IPS-15b (cell line): Measurements from ENCODE around the gene FIBCD1.

Experiments used
- H3K27me3 ChIP-seq: one replicate; pipeline ENCODE4 v1.6.1; 2013; ENCODE audit warnings: low read length; ENCODE audit not compliant: control insufficient read depth, insufficient read depth
- H3K36me3 ChIP-seq: one replicate; pipeline ENCODE4 v1.6.1; 2013; ENCODE audit warnings: low read length; ENCODE audit not compliant: control insufficient read depth, insufficient read depth
- H3K4me1 ChIP-seq: one replicate; pipeline ENCODE4 v1.6.1; 2013; ENCODE audit warnings: mild to moderate bottlenecking, low read length; ENCODE audit not compliant: control insufficient read depth, insufficient read depth
- H3K4me3 ChIP-seq: one replicate; pipeline ENCODE4 v1.5.1; 2013; ENCODE audit warnings: low read depth, low read length
- H3K9ac ChIP-seq: one replicate; pipeline ENCODE4 v1.6.1; 2013; ENCODE audit warnings: low read depth, mild to moderate bottlenecking, low read length
- H3K9me3 ChIP-seq: one replicate; pipeline ENCODE4 v1.6.1; 2013; ENCODE audit warnings: mild to moderate bottlenecking, low read length; ENCODE audit not compliant: control insufficient read depth, insufficient read depth

Gene FIBCD1

DNA sequence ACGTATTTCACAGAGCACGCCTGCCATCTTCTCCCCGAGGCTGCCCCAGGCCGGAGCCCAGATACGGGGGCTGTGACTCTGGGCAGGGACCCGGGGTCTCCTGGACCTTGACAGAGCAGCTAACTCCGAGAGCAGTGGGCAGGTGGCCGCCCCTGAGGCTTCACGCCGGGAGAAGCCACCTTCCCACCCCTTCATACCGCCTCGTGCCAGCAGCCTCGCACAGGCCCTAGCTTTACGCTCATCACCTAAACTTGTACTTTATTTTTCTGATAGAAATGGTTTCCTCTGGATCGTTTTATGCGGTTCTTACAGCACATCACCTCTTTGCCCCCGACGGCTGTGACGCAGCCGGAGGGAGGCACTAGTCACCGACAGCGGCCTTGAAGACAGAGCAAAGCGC, 52.1 kb downstream of the FIBCD1 start:
- no peaks in the 10 kb centered on the region for H3K4me1 ChIP-seq
- H3K4me3 ChIP-seq = no peak overlapping the region
- H3K36me3 ChIP-seq = peaks cover 46% of the 10 kb centered on the region
- no peaks in the 10 kb centered on the region for H3K9me3 ChIP-seq
- no peak overlapping the region for H3K9ac ChIP-seq
- H3K27me3 ChIP-seq = no peaks in the 10 kb centered on the region

DNA sequence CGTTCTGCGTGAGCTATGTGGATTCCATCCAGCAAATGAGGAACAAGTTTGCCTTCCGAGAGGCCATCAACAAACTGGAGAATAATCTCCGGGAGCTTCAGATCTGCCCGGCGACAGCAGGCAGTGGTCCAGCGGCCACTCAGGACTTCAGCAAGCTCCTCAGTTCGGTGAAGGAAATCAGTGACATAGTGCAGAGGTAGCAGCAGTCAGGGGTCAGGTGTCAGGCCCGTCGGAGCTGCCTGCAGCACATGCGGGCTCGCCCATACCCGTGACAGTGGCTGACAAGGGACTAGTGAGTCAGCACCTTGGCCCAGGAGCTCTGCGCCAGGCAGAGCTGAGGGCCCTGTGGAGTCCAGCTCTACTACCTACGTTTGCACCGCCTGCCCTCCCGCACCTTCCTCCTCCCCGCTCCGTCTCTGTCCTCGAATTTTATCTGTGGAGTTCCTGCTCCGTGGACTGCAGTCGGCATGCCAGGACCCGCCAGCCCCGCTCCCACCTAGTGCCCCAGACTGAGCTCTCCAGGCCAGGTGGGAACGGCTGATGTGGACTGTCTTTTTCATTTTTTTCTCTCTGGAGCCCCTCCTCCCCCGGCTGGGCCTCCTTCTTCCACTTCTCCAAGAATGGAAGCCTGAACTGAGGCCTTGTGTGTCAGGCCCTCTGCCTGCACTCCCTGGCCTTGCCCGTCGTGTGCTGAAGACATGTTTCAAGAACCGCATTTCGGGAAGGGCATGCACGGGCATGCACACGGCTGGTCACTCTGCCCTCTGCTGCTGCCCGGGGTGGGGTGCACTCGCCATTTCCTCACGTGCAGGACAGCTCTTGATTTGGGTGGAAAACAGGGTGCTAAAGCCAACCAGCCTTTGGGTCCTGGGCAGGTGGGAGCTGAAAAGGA, 53.3 kb downstream of the FIBCD1 start:
- Histone ChIP-seq H3K4me3 (no peak overlapping the region), H3K36me3 (peaks cover 58% of the 10 kb centered on the region), H3K9ac (peak overlapping the region; percentile 47), H3K27me3 (no peaks in the 10 kb centered on the region), H3K9me3 (no peaks in the 10 kb centered on the region), H3K4me1 (no peaks in the 10 kb centered on the region)

DNA sequence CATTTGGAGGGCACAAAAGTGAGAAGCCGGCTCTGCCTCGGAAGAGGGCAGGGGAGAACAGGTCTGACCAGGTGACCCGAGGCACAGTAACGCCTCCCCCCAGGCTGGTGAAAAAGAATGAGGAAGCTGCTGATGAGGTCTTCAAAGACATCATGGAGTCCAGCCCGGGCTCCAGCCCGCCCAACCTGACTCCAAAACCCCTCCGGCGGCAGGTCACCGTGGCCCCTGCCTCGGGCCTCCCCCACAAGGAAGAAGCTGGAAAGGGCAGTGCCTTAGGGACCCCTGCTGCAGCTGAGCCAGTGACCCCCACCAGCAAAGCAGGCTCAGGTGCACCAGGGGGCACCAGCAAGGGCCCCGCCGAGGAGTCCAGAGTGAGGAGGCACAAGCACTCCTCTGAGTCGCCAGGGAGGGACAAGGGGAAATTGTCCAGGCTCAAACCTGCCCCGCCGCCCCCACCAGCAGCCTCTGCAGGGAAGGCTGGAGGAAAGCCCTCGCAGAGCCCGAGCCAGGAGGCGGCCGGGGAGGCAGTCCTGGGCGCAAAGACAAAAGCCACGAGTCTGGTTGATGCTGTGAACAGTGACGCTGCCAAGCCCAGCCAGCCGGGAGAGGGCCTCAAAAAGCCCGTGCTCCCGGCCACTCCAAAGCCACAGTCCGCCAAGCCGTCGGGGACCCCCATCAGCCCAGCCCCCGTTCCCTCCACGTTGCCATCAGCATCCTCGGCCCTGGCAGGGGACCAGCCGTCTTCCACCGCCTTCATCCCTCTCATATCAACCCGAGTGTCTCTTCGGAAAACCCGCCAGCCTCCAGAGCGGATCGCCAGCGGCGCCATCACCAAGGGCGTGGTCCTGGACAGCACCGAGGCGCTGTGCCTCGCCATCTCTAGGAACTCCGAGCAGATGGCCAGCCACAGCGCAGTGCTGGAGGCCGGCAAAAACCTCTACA, 54.2 kb downstream of the FIBCD1 start:
- no peaks in the 10 kb centered on the region for H3K9me3 ChIP-seq

DNA sequence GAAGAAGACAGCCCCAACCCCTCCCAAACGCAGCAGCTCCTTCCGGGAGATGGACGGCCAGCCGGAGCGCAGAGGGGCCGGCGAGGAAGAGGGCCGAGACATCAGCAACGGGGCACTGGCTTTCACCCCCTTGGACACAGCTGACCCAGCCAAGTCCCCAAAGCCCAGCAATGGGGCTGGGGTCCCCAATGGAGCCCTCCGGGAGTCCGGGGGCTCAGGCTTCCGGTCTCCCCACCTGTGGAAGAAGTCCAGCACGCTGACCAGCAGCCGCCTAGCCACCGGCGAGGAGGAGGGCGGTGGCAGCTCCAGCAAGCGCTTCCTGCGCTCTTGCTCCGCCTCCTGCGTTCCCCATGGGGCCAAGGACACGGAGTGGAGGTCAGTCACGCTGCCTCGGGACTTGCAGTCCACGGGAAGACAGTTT, 54.9 kb downstream of the FIBCD1 start:
- peaks cover 67% of the 10 kb centered on the region for H3K36me3 ChIP-seq
- H3K27me3 ChIP-seq = no peaks in the 10 kb centered on the region
- H3K4me1 ChIP-seq = no peaks in the 10 kb centered on the region
- no peak overlapping the region for H3K9ac ChIP-seq
- H3K9me3 ChIP-seq = no peaks in the 10 kb centered on the region
- H3K4me3 ChIP-seq = no peak overlapping the region

More for the DNA sequence above, 54.2 kb downstream of the FIBCD1 start:
- Histone ChIP-seq H3K4me3 (no peak overlapping the region), H3K9ac (no peak overlapping the region), H3K36me3 (peaks cover 63% of the 10 kb centered on the region), H3K4me1 (no peaks in the 10 kb centered on the region), H3K27me3 (no peaks in the 10 kb centered on the region)

DNA sequence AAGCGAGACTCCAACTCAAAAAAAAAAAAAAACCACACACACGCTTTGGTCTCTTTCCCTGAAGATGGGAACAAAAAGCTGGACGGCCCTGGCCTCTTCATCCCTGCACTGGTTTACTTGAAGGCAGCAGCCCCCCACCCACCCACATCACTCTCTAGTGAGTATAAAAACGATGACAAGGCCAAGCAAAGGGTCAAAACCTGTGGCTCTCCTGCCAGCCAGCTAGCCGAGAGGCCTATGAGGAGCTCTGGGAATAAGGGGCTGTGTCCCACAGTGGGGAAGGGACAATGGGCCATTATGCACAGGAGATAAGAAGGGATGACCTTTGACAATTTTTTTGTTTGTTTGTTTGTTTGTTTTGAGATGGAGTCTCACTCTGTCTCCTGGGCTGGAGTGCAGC, 55.6 kb downstream of the FIBCD1 start:
- peaks cover 66% of the 10 kb centered on the region for H3K36me3 ChIP-seq
- H3K4me3 ChIP-seq = no peak overlapping the region
- no peaks in the 10 kb centered on the region for H3K9me3 ChIP-seq
- H3K4me1 ChIP-seq = no peaks in the 10 kb centered on the region
- H3K27me3 ChIP-seq = no peaks in the 10 kb centered on the region
- H3K9ac ChIP-seq = no peak overlapping the region

DNA sequence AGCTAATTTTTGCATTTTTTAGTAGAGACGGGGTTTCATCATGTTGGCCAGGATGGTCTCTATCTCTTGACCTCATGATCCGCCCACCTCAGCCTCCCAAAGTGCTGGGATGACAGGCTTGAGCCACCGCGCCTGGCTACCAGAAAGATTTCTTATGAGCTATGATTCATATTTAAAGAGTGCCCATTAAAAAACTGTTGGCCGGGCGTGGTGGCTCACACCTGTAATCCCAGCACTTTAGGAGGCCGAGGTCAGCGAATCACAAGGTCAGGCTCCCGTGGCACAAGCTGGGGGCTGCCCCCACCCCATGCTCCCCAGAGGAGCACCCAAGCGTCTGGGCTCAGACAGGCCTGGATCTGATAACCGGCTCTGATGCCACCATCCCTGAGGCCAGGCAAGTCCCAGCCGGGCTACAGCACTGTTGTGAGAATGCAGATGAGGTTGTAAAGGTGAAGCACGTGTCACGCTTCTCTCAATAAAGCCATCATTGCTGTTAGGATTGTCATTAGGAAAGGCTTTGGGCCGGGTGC, 56.3 kb downstream of the FIBCD1 start:
- H3K9ac ChIP-seq = no peak overlapping the region
- H3K4me1 ChIP-seq = no peaks in the 10 kb centered on the region
- peaks cover 61% of the 10 kb centered on the region for H3K36me3 ChIP-seq
- H3K27me3 ChIP-seq = no peaks in the 10 kb centered on the region
- H3K4me3 ChIP-seq = no peak overlapping the region
- no peaks in the 10 kb centered on the region for H3K9me3 ChIP-seq

DNA sequence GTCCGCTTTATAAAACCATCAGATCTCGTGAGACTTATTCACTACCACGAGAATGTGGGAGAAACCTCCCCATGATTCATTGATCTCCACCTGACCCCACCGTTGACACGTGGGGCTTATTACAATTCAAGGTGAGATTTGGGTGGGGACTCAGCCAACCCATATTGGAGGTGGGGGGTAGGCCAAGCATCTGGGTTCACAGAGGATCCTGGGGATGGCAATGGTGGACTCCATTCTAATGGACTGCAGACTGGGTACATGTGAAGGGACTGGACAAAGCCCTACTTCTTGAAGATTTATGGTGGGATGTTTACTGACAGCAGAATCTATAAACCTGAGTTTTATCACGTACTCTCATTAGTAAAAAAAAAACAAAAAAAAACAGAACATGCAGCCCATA, 57.5 kb downstream of the FIBCD1 start:
- peaks cover 59% of the 10 kb centered on the region for H3K36me3 ChIP-seq
- no peak overlapping the region for H3K4me3 ChIP-seq
- H3K4me1 ChIP-seq = no peaks in the 10 kb centered on the region
- no peak overlapping the region for H3K9ac ChIP-seq
- no peaks in the 10 kb centered on the region for H3K27me3 ChIP-seq
- H3K9me3 ChIP-seq = no peaks in the 10 kb centered on the region

DNA sequence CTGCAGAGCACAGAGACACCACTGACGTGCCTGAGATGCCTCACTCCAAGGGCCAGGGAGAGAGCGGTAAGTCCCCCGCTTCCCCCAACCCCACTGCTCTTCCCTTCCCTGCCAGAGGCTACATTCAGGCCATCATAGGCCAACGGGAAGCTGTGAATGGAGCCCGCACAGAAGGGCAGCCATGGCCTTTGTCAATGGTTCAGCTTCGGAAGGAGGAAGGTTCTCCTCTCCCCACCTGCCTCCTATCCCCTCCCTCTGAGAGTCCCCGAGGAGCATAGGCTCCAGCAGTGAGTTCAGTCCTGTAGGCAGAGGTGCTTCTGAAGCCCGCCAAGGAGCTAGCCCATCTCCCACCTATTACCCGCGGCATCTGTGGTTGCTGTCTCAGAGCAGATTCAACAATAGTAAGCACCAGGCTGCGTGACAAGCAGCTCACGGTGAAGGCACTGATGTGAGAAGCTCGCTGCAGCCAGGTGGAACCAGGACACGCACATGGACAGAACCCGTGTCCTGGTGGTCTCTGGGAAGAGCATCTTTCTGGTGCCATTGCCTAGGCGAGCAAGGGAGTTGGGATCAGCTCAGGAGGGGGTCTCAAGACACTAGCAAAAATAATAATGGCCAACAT, 58.3 kb downstream of the FIBCD1 start:
- Histone ChIP-seq H3K27me3 (no peaks in the 10 kb centered on the region), H3K4me1 (no peaks in the 10 kb centered on the region), H3K36me3 (peaks cover 51% of the 10 kb centered on the region), H3K9ac (no peak overlapping the region), H3K9me3 (no peaks in the 10 kb centered on the region), H3K4me3 (no peak overlapping the region)

DNA sequence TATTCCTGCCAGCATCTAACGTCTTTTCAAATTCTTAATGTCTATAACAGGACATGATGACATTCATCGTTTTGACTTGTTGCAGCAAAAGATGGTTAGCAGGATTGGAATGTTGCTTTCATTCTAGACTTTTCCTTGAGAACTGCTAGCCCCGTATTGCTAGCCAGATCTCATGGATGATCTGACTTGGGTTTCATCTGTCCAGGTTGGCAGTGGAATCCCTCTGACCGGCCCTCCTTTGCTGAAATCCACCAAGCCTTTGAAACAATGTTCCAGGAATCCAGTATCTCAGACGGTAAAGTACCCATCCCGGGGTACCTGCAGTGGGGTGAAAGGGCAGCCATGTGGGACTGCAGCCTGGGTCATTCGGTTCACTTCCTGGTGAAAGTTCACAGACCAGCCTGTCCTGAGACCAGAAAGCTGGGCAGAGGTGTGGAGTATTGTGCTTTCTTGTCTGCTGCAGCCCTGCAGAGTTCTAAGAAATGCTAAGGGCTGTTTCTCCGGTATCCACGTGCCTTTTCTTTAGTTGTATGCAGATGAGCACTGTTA, 59.1 kb downstream of the FIBCD1 start:
- no peak overlapping the region for H3K4me3 ChIP-seq
- H3K9ac ChIP-seq = no peak overlapping the region
- H3K9me3 ChIP-seq = no peaks in the 10 kb centered on the region
- peaks cover 46% of the 10 kb centered on the region for H3K36me3 ChIP-seq
- no peaks in the 10 kb centered on the region for H3K4me1 ChIP-seq
- no peaks in the 10 kb centered on the region for H3K27me3 ChIP-seq

DNA sequence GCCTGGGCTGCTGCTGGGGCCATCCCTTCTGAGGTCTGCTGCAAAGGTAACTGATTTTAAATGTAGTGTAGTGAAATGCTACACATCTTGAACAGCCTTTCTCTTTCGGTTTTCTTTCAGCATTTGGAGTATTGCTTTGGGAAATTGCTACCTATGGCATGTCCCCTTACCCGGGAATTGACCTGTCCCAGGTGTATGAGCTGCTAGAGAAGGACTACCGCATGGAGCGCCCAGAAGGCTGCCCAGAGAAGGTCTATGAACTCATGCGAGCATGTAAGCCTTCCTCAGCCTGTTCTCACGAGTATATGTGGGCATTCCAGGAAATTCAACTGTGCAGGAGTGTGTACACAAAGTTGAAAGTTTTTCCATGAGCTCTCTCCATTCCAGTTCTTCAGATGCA, 60.8 kb downstream of the FIBCD1 start:
- H3K4me1 ChIP-seq = no peaks in the 10 kb centered on the region
- no peaks in the 10 kb centered on the region for H3K9me3 ChIP-seq
- H3K4me3 ChIP-seq = no peak overlapping the region
- H3K9ac ChIP-seq = no peak overlapping the region
- peaks cover 46% of the 10 kb centered on the region for H3K36me3 ChIP-seq
- H3K27me3 ChIP-seq = no peaks in the 10 kb centered on the region

DNA sequence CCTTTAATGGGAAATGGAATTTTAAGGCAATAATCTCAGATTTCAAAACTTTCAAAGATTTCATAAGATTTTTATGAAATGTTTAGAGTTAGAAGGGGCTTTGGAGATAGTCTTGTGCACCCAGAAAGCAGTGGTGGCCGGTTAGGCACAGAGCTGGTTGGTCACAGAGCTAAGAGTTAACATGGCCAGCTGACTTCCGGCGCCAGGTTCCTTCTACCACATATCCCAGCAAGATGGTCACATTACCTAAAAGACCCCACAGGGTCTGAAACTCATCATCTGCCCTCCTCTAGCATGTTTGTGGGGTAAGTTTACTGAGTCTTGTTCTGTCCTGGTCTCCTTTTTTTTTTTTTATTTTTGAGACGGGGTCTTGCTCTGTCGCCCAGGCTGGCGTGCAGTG, 61.7 kb downstream of the FIBCD1 start:
- Histone ChIP-seq H3K9me3 (no peaks in the 10 kb centered on the region), H3K4me3 (no peak overlapping the region), H3K9ac (no peak overlapping the region), H3K36me3 (peaks cover 56% of the 10 kb centered on the region), H3K4me1 (no peaks in the 10 kb centered on the region), H3K27me3 (no peaks in the 10 kb centered on the region)
